Measurements from ENCODE around the gene MTERF4. TPM values are rescaled to one million over a fixed set of nuclear protein-coding genes. Genes with fewer than 3 reads are reported as not detected.

The MTERF4 gene
- total and polyA plus RNA-seq, 2 of the 8 experiments (the other 6 are each of a cell fraction or from before 2014, with no cell fraction given) = 25.9 to 28.5 TPM

DNA sequence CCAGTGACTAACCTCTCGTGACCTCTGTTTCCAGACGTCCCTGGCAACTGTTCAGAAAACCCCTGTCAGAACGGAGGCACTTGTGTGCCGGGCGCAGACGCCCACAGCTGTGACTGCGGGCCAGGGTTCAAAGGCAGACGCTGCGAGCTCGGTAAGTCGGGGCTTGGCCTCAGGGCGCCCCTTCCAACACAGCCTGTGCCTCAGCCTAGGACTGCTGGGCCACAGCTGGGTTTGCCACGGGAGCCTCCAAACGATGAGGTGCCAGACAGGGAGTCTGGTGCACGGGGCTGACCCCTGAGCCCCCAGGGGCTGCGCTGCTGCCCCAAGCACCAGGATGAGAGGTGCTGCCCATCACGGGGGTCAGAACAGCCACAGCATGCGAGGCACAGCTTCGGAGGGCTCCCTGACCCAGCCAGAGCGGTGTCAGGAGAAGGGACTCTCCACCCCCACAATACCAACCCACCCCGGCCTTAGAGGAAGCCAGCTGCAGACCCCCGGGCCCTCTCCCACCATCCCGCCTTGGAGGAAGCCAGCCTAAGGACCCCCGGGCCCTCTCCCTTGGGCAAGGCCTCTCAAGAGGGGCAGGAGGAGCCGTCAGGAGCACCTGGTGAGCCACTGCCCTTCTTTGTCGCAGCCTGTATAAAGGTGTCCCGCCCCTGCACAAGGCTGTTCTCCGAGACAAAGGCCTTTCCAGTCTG lies 20.3 kb downstream of the MTERF4 start:
- no peak overlapping the region for H2AFZ ChIP-seq (ENCODE audit: low read length)
- CTCF ChIA-PET (ENCODE audit: partially characterized antibody) = interaction anchor here (0.9 kb wide), 1 partner anchor 10 kb away, joined by 3 read pairs; no protein-coding TSS in a partner anchor
- H2BK12ac ChIP-seq (ENCODE audit: low read depth, low read length) = no peak overlapping the region
- DNase-seq (ENCODE audit: low read depth in 1 of 2, low spot score in 2 of 2) (no peak), FAIRE-seq (no peak)
- no peak overlapping the region for H2AK5ac ChIP-seq (ENCODE audit: low read depth, low read length)
- no peaks in the 10 kb centered on the region for H3K23me2 ChIP-seq (ENCODE audit: low read depth, low read length)
- no peaks in the 10 kb centered on the region for H3K79me2 ChIP-seq (ENCODE audit: control insufficient read depth in 1 of 2, insufficient read depth in 2 of 2, low read length in 2 of 2)
- no peaks in the 10 kb centered on the region for H3K4me1 ChIP-seq (replicated peaks in 1 of 4; ENCODE audit: control insufficient read depth in 3 of 4, insufficient read depth in 4 of 4, low read length in 3 of 4)
- H3K4me2 ChIP-seq (ENCODE audit: insufficient read depth in 1 of 2, low read depth in 2 of 2, low read length in 2 of 2) = no peak overlapping the region
- H3K36me3 ChIP-seq (ENCODE audit: control insufficient read depth in 2 of 4, insufficient read depth in 4 of 4, low read length in 3 of 4) = no peaks in the 10 kb centered on the region; a peak in 1 of 8 replicates
- H3K9me3 ChIP-seq (ENCODE audit: insufficient read depth in 2 of 2, low read depth in 1 of 2, low read length in 1 of 2) = no peaks in the 10 kb centered on the region
- no peak overlapping the region for H3K56ac ChIP-seq (replicated peaks; ENCODE audit: insufficient read length, low read depth, low read length)
- H3K4ac ChIP-seq (replicated peaks; ENCODE audit: insufficient read length, low read depth, low read length) = no peak overlapping the region
- H2BK20ac ChIP-seq (ENCODE audit: low read length) = no peak overlapping the region
- no peak overlapping the region for H3K27ac ChIP-seq (ENCODE audit: low read depth, low read length)
- no peak overlapping the region; the same call in 1 of the 2 replicates for H2BK5ac ChIP-seq (ENCODE audit: low read depth, low read length)
- H4K20me1 ChIP-seq (replicated peaks in 1 of 2; ENCODE audit: control insufficient read depth in 1 of 2, insufficient read depth in 2 of 2, low read length in 2 of 2) = peaks cover 0 to 2% of the 10 kb centered on the region in 2 experiments
- H3K9ac ChIP-seq (replicated peaks in 1 of 4; ENCODE audit: extremely low read depth in 1 of 4, low read depth in 3 of 4, low read length in 3 of 4) = no peak overlapping the region
- no peak overlapping the region for H4K5ac ChIP-seq (ENCODE audit: insufficient read length, low read depth, low read length)
- H3K23ac ChIP-seq (ENCODE audit: insufficient read length) = no peak overlapping the region
- H2BK120ac ChIP-seq (replicated peaks; ENCODE audit: low read depth, low read length) = no peak overlapping the region
- no peaks in the 10 kb centered on the region for H3K27me3 ChIP-seq (replicated peaks in 1 of 4; ENCODE audit: control insufficient read depth in 3 of 4, extremely low read depth in 1 of 4, insufficient read depth in 3 of 4, low read length in 3 of 4)
- H3K4me3 ChIP-seq (ENCODE audit: extremely low read depth in 1 of 4, insufficient read depth in 2 of 4, low read depth in 3 of 4, low read length in 4 of 4) = no peak overlapping the region
- H3K79me1 ChIP-seq (ENCODE audit: low read depth, low read length) = no peaks in the 10 kb centered on the region
- no peak overlapping the region for H2BK15ac ChIP-seq (ENCODE audit: low read length)
- H4K8ac ChIP-seq (ENCODE audit: extremely low read depth, insufficient read depth, low read length) = peak overlapping the region; percentile 9; the same call in 1 of the 2 replicates
- no peak overlapping the region for H3K18ac ChIP-seq (ENCODE audit: extremely low read depth, low read length)
- no peak overlapping the region for H4K91ac ChIP-seq (replicated peaks; ENCODE audit: insufficient read length, low read length)
- 94% methylated on average over 23 of the region's 28 CpGs; no CpG with 5 or more reads in 1 of the 2 experiments for WGBS, 2 experiments (ENCODE audit: extremely low coverage in 1 of 2, insufficient coverage in 1 of 2, insufficient read length in 1 of 2, insufficient replicate concordance in 2 of 2, low coverage in 1 of 2, low lambda C conversion rate in 2 of 2, missing lambda C conversion rate in 1 of 2)
- POLR2A ChIA-PET (ENCODE audit: partially characterized antibody) = interaction anchor here (0.7 kb wide), 1 partner anchor 14 kb away, joined by 3 read pairs; no protein-coding TSS in a partner anchor
- H3K14ac ChIP-seq (ENCODE audit: insufficient read length) = no peak overlapping the region
- TF ChIP-seq CTBP2 (IDR thresholded peaks at IDR 0.05; ENCODE audit: borderline replicate concordance, insufficient read depth, insufficient read length, low read length) (no peak), GTF2F1 (IDR thresholded peaks at IDR 0.05; ENCODE audit: borderline replicate concordance, low read depth, low read length) (no peak), HDAC6 (IDR thresholded peaks at IDR 0.05; ENCODE audit: low read depth, low read length) (no peak), SAP30 (IDR thresholded peaks at IDR 0.05; ENCODE audit: insufficient read depth, insufficient replicate concordance, low read length) (no peak), JUND (IDR thresholded peaks at IDR 0.05; ENCODE audit: low read length) (no peak), POLR2A (IDR thresholded peaks at IDR 0.05; ENCODE audit: control extremely low read depth in 1 of 2, low read depth in 2 of 2, low read length in 2 of 2) (no peak), BCL11A (IDR thresholded peaks at IDR 0.05; ENCODE audit: low read depth in 2 of 2, low read length in 2 of 2) (no peak), ZNF274 (IDR thresholded peaks at IDR 0.05; ENCODE audit: borderline replicate concordance, extremely low read depth, low read length) (no peak), EP300 (IDR thresholded peaks at IDR 0.05; ENCODE audit: borderline replicate concordance in 1 of 2, low read depth in 2 of 2, low read length in 2 of 2) (no peak), PHF8 (conservative IDR thresholded peaks at IDR 0.05; ENCODE audit: low read depth, low read length) (no peak)
- TF ChIP-seq, protein P1, sequence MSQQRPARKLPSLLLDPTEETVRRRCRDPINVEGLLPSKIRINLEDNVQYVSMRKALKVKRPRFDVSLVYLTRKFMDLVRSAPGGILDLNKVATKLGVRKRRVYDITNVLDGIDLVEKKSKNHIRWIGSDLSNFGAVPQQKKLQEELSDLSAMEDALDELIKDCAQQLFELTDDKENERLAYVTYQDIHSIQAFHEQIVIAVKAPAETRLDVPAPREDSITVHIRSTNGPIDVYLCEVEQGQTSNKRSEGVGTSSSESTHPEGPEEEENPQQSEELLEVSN (IDR thresholded peaks at IDR 0.05) = no peak

Data from H1 (cell line).